Measurements from ENCODE around the gene AIDA. TPM values are rescaled to one million over a fixed set of nuclear protein-coding genes. Genes with fewer than 3 reads are reported as not detected.

AIDA gene
- total RNA-seq, 3 donors from 2014 or later = 28.8 to 34.4 (median 30.1) TPM

- no peaks in the 10 kb centered on the region for H3K27me3 Mint-ChIP-seq (ENCODE audit: low read depth)
- peaks cover 11% of the 10 kb centered on the region for H3K36me3 Mint-ChIP-seq (ENCODE audit: insufficient read depth)
- H3K4me3 Mint-ChIP-seq = peak overlapping the region; percentile 100
- ATAC-seq = peak; percentile 98
- no peaks in the 10 kb centered on the region for H3K9me3 Mint-ChIP-seq
- peaks cover 27% of the 10 kb centered on the region for H3K4me1 Mint-ChIP-seq (ENCODE audit: low read depth)
- DNase-seq = peak; percentile 95
These were observed 68.2 kb downstream of the AIDA start for GRCh38 chr1:222643938-222644635.

DNA sequence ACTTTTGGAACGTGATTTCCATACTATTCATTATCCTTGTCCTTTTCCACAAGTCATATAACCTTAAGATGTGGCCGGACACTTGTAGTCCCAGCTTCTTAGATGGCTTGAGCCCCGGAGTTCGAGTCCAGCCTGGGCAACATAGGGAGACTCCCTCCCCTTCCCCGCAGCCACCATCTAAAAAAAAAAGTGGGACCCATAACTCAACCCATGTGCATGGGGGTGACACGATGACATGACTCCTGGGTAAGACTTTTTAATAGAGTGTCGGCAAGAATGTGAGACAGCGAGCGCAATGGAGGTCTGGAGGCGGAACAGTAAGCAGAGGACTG is 68.7 kb downstream of the AIDA start:
- ATAC-seq (peak in 1 of 2 donors; percentile 53), DNase-seq (no peak)
- Mint-ChIP-seq H3K9me3 (no peaks in the 10 kb centered on the region), H3K36me3 (ENCODE audit: insufficient read depth) (peaks cover 13% of the 10 kb centered on the region), H3K4me1 (ENCODE audit: low read depth) (peaks cover 26% of the 10 kb centered on the region), H3K4me3 (peak overlapping the region; percentile 100), H3K27me3 (ENCODE audit: low read depth) (no peaks in the 10 kb centered on the region)

- Mint-ChIP-seq H3K27me3 (ENCODE audit: low read depth) (no peaks in the 10 kb centered on the region), H3K36me3 (ENCODE audit: insufficient read depth) (peaks cover 13% of the 10 kb centered on the region), H3K4me1 (ENCODE audit: low read depth) (peaks cover 22% of the 10 kb centered on the region), H3K9me3 (no peaks in the 10 kb centered on the region), H3K4me3 (peak overlapping the region; percentile 8)
- DNase-seq (no peak), ATAC-seq (no peak)
These were observed 69.8 kb downstream of the AIDA start for GRCh38 chr1:222642468-222642867.

DNA sequence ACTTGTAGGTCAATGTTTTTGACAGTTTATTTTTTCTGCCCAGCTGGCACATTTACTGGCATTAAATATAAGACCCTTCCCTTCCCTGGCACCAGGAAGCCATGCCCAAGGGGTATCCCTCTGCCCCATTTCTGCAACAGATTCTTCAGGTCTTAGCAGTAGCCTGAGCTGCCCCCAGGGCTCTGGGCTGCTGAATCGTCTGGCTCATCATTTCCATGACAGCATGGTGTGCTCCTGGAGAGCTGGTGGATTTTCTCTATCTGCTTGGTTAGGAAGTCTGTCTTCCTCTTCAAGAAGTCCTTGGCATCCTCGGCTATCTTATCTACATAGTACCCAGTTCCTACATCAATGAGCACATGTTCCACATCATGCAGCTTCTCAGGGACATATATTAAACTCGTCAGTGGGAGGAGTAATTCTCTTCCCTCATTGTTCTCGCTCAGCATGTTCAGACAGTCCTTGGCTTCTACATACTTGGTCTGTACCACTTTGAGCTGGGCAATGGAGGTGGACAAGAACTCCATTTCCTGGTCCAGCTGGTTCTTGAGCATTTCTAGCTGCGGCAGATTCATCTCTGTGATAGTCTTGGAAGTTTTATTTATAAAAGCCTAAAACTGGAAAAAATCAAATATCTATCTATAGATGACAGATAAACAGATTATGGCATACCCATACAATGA is 70.9 kb downstream of the AIDA start:
- DNase-seq (no peak), ATAC-seq (no peak)
- H3K4me1 Mint-ChIP-seq (ENCODE audit: low read depth) = peaks cover 22% of the 10 kb centered on the region
- peaks cover 16% of the 10 kb centered on the region for H3K36me3 Mint-ChIP-seq (ENCODE audit: insufficient read depth)
- H3K4me3 Mint-ChIP-seq = no peak overlapping the region
- H3K9me3 Mint-ChIP-seq = no peaks in the 10 kb centered on the region
- no peaks in the 10 kb centered on the region for H3K27me3 Mint-ChIP-seq (ENCODE audit: low read depth)

- H3K4me1 Mint-ChIP-seq (ENCODE audit: low read depth) = no peaks in the 10 kb centered on the region
- no peak overlapping the region for H3K4me3 Mint-ChIP-seq
- H3K9me3 Mint-ChIP-seq = no peaks in the 10 kb centered on the region
- H3K36me3 Mint-ChIP-seq (ENCODE audit: insufficient read depth) = peaks cover 39% of the 10 kb centered on the region
- DNase-seq (peak; percentile 65), ATAC-seq (peak; percentile 74 to 82)
- no peaks in the 10 kb centered on the region for H3K27me3 Mint-ChIP-seq (ENCODE audit: low read depth)
These were observed 77.9 kb downstream of the AIDA start for GRCh38 chr1:222634180-222635013.

GRCh38 chr1:222632749-222633148 is 79.5 kb downstream of the AIDA start:
- no peaks in the 10 kb centered on the region for H3K9me3 Mint-ChIP-seq
- no peaks in the 10 kb centered on the region for H3K27me3 Mint-ChIP-seq (ENCODE audit: low read depth)
- DNase-seq = no peak
- peaks cover 46% of the 10 kb centered on the region for H3K36me3 Mint-ChIP-seq (ENCODE audit: insufficient read depth)
- no peak overlapping the region for H3K4me3 Mint-ChIP-seq
- H3K4me1 Mint-ChIP-seq (ENCODE audit: low read depth) = no peaks in the 10 kb centered on the region
- no peak for ATAC-seq

- peaks cover 52% of the 10 kb centered on the region for H3K36me3 Mint-ChIP-seq (ENCODE audit: insufficient read depth)
- no peaks in the 10 kb centered on the region for H3K4me1 Mint-ChIP-seq (ENCODE audit: low read depth)
- H3K27me3 Mint-ChIP-seq (ENCODE audit: low read depth) = no peaks in the 10 kb centered on the region
- no peak for ATAC-seq
- DNase-seq = no peak
- no peak overlapping the region for H3K4me3 Mint-ChIP-seq
- H3K9me3 Mint-ChIP-seq = no peaks in the 10 kb centered on the region
These were observed 80.6 kb downstream of the AIDA start for GRCh38 chr1:222631611-222632208.

DNA sequence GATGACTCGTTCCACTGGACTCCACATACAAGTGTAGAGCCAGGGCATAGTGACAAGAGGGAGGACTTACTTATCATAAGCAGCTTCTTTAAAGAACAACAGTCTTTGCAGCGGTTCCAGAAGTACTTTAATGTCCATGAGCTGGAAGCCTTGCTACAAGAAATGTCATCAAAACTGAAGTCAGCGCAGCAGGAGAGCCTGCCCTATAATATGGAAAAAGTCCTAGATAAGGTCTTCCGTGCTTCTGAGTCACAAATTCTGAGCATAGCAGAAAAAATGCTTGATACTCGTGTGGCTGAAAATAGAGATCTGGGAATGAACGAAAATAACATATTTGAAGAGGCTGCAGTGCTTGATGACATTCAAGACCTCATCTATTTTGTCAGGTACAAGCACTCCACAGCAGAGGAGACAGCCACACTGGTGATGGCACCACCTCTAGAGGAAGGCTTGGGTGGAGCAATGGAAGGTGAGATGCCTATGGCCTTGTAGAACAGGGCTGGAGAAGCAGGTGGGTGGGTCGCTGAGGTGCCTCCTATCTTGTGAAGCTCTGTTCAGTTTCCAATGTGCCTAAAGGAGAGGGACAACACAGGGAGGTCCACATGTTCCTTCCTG is 82.3 kb downstream of the AIDA start:
- no peak for DNase-seq
- H3K9me3 Mint-ChIP-seq = no peaks in the 10 kb centered on the region
- no peak overlapping the region for H3K4me3 Mint-ChIP-seq
- ATAC-seq = no peak
- no peaks in the 10 kb centered on the region for H3K27me3 Mint-ChIP-seq (ENCODE audit: low read depth)
- peaks cover 51% of the 10 kb centered on the region for H3K36me3 Mint-ChIP-seq (ENCODE audit: insufficient read depth)
- H3K4me1 Mint-ChIP-seq (ENCODE audit: low read depth) = no peaks in the 10 kb centered on the region

DNA sequence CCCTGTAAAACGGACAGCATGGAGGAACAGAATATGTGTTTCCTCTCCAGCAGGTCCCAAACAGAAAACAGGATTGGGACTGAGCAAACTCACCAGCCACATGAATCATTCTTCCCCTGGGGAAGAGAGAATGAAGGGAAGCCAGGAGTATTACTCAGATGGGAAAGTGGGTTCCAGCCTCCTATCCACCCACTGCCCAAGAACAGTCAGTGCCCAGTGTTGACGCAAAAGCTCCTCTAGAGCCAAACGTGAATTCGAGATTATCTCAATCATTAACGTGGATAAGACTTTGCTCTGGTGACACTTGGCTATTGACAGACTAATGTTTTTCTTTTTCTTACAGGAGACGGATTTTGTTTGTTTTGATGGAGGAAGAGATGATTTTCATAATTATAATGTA is 85.1 kb downstream of the AIDA start:
- DNase-seq = no peak
- H3K4me1 Mint-ChIP-seq (ENCODE audit: low read depth) = no peaks in the 10 kb centered on the region
- H3K36me3 Mint-ChIP-seq (ENCODE audit: insufficient read depth) = peaks cover 61% of the 10 kb centered on the region
- no peaks in the 10 kb centered on the region for H3K27me3 Mint-ChIP-seq (ENCODE audit: low read depth)
- no peak overlapping the region for H3K4me3 Mint-ChIP-seq
- ATAC-seq = no peak
- no peaks in the 10 kb centered on the region for H3K9me3 Mint-ChIP-seq

GRCh38 chr1:222624214-222624613 is 88.1 kb downstream of the AIDA start:
- DNase-seq = no peak
- Mint-ChIP-seq H3K4me1 (ENCODE audit: low read depth) (peaks cover 20% of the 10 kb centered on the region), H3K27me3 (ENCODE audit: low read depth) (no peaks in the 10 kb centered on the region), H3K36me3 (ENCODE audit: insufficient read depth) (peaks cover 49% of the 10 kb centered on the region), H3K9me3 (no peaks in the 10 kb centered on the region), H3K4me3 (no peak overlapping the region)
- ATAC-seq = no peak

GRCh38 chr1:222623458-222623857 is 88.8 kb downstream of the AIDA start:
- Mint-ChIP-seq H3K9me3 (no peaks in the 10 kb centered on the region), H3K27me3 (ENCODE audit: low read depth) (no peaks in the 10 kb centered on the region), H3K36me3 (ENCODE audit: insufficient read depth) (peaks cover 42% of the 10 kb centered on the region), H3K4me3 (no peak overlapping the region), H3K4me1 (ENCODE audit: low read depth) (peaks cover 25% of the 10 kb centered on the region)
- ATAC-seq (no peak), DNase-seq (no peak)

DNA sequence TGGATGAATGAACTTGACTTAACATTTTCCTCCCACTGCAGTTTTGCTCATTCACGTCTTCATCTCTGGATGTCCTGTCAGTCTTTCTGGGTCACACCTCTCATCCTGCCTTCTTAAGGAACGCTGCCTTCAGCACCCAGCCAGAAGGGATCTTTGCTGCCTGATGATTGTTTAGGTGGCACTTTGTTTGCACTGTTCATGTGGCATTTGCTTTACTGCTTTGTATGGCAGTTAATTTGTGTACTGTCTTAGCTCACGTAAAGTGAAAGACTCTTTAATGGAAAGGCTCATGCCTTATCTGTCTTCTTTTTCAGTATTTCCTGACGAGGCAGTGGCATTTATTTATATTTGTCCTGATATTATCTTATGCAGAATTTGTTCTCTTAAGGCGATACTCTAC is 89.5 kb downstream of the AIDA start:
- DNase-seq (no peak), ATAC-seq (no peak)
- Mint-ChIP-seq H3K4me1 (ENCODE audit: low read depth) (peaks cover 25% of the 10 kb centered on the region), H3K27me3 (ENCODE audit: low read depth) (no peaks in the 10 kb centered on the region), H3K36me3 (ENCODE audit: insufficient read depth) (peaks cover 35% of the 10 kb centered on the region), H3K4me3 (no peak overlapping the region), H3K9me3 (no peaks in the 10 kb centered on the region)

- no peaks in the 10 kb centered on the region for H3K27me3 Mint-ChIP-seq (ENCODE audit: low read depth)
- H3K36me3 Mint-ChIP-seq (ENCODE audit: insufficient read depth) = peaks cover 19% of the 10 kb centered on the region
These were observed 91.7 kb downstream of the AIDA start for GRCh38 chr1:222620566-222620965.

More at GRCh38 chr1:222620566-222620965, 91.7 kb downstream of the AIDA start:
- peaks cover 27% of the 10 kb centered on the region for H3K4me1 Mint-ChIP-seq (ENCODE audit: low read depth)
- no peaks in the 10 kb centered on the region for H3K9me3 Mint-ChIP-seq
- DNase-seq (no peak), ATAC-seq (no peak)
- no peak overlapping the region for H3K4me3 Mint-ChIP-seq

All from activated T-cell treated with anti-CD3 and anti-CD28 coated beads, Interleukin-2, amount 50 U/mL, for 4 hours (primary cell).